ENCODE data around the gene MRPL40. TPM values are rescaled to one million over a fixed set of nuclear protein-coding genes. Genes with fewer than 3 reads are reported as not detected.

The MRPL40 gene
- total and polyA plus RNA-seq, 2 of the 13 experiments (the other 11 are each of a cell fraction or from before 2014, with no cell fraction given): 42.7 to 79.7 TPM

GRCh38 chr22:19447330-19448075 is 15.2 kb downstream of the MRPL40 start, which contains the start of gene C22orf39 (continued):
- TF ChIP-seq ATF1 (CRISPR knock-in tag; IDR thresholded peaks at IDR 0.05) (peak; percentile 80), MEIS2 (CRISPR knock-in tag; IDR thresholded peaks at IDR 0.05) (no peak), ZNF577 (CRISPR knock-in tag; IDR thresholded peaks at IDR 0.05; ENCODE audit: borderline replicate concordance, low read depth) (no peak), ATF6 (CRISPR knock-in tag; conservative IDR thresholded peaks at IDR 0.05) (no peak), FLYWCH1 (CRISPR knock-in tag; IDR thresholded peaks at IDR 0.05) (no peak), ZC3H13 (CRISPR knock-in tag; IDR thresholded peaks at IDR 0.05) (0 out of 2 replicates have a peak, but pooled peaks have one; percentile 22), TGIF2 (CRISPR knock-in tag; IDR thresholded peaks at IDR 0.05) (no peak), UBTF (CRISPR knock-in tag; IDR thresholded peaks at IDR 0.05) (peak; percentile 78), ZBTB42 (CRISPR knock-in tag; IDR thresholded peaks at IDR 0.05) (no peak), ZNF205 (CRISPR knock-in tag; IDR thresholded peaks at IDR 0.05) (no peak), CHD4 (IDR thresholded peaks at IDR 0.05; ENCODE audit: borderline replicate concordance, low read length) (no peak), REPIN1 (CRISPR knock-in tag; IDR thresholded peaks at IDR 0.05; ENCODE audit: borderline replicate concordance, low read depth) (no peak), GATAD2A (CRISPR knock-in tag; IDR thresholded peaks at IDR 0.05) (no peak; the same call in 1 of the 2 replicates), ARID5B (CRISPR knock-in tag; IDR thresholded peaks at IDR 0.05) (no peak), RAD21 (CRISPR knock-in tag; IDR thresholded peaks at IDR 0.05) (peak; percentile 55; the same call in 1 of the 2 replicates), ZNF33B (CRISPR knock-in tag; IDR thresholded peaks at IDR 0.05) (peak; percentile 53), EZH2 (conservative IDR thresholded peaks at IDR 0.05; ENCODE audit: low read depth, low read length) (no peak), RFX5 (IDR thresholded peaks at IDR 0.05; ENCODE audit: low read depth, low read length) (0 out of 2 replicates have a peak, but pooled peaks have one; percentile 53), TCF12 (IDR thresholded peaks at IDR 0.05) (no peak), TCF12 (CRISPR knock-in tag; IDR thresholded peaks at IDR 0.05) (no peak), ZNF468 (CRISPR knock-in tag; IDR thresholded peaks at IDR 0.05) (no peak)
- TF ChIP-seq, protein P1, sequence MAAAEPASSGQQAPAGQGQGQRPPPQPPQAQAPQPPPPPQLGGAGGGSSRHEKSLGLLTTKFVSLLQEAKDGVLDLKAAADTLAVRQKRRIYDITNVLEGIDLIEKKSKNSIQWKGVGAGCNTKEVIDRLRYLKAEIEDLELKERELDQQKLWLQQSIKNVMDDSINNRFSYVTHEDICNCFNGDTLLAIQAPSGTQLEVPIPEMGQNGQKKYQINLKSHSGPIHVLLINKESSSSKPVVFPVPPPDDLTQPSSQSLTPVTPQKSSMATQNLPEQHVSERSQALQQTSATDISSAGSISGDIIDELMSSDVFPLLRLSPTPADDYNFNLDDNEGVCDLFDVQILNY (CRISPR knock-in tag; conservative IDR thresholded peaks at IDR 0.05): peak; percentile 90
